GM19193 (cell line): Measurements from ENCODE around the gene IMPG1.

ENCODE experiments used
- POLR2A ChIP-seq: IDR thresholded peaks from 4 replicates; pipeline ENCODE4 v1.6.1; 2011; ENCODE audit not compliant: insufficient read depth, insufficient read length; ENCODE audit errors: extremely low read depth

Gene IMPG1

DNA sequence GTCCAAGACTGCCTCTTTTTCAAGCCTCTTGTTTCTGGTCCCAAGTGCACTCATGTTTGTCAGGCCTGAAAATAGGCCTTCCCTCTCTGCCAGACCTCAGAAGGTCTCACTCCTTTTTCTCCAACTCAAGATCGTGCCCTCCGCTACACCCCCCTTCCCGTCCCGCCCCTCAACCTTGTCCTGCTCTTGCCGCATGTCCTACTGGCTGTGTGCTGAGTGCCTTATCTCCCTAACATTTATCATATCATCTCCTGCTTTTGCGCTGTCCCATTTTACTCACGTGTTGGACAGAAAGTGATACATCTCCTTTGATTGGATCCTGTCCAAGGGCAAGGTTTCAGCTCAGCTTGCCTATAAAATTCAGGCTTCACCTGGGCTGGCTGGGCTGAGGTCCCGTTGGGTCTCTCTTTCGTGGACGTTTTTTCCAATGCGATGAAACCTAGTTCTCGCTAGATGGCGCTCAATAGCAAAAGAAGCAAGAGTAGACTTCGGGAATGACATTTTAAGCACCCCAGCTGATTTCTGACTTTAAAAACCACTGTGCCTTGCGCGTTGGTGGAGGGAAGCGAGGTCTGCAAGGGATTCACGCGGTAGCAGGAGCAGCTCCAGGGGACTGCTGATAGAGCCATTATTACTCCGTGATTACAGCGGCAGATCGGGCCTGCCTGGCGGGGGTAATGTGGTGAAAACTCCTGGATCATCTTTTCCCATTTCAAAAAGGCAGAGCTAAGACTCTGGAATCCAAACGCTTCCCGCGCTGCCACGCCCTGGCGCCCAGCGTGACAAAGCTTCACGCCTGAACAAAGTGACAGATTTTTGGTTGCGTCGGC lies 137.6 kb downstream of the IMPG1 start:
- TF ChIP-seq POLR2A = no peak

DNA sequence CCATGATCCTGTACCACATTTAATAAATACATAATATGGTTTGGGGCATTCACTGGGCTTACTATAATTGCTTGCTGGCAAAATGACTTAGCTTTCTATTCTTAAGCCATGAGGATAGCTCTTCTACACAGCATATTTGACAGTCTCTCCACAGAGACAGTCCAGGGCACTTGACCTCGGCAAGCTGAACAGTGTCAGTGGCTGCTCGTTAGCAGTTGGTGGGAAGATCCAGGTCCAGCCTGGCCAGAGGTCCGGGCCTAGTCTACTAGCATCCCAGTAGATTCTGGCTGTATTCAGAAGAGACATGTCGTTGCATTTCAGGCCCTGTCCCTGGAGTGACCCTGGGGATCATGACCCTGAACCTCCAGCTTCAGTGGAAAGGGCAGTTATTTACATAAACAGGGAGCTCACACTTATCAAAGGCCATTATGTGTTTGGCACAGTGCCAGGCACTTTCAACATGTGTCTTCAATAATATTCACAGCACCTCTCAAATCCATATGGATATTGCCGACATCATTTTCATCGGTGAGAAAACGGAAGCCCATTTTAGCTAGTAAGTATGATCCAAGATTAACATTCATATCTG lies 139.0 kb downstream of the IMPG1 start:
- TF ChIP-seq POLR2A = no peak

DNA sequence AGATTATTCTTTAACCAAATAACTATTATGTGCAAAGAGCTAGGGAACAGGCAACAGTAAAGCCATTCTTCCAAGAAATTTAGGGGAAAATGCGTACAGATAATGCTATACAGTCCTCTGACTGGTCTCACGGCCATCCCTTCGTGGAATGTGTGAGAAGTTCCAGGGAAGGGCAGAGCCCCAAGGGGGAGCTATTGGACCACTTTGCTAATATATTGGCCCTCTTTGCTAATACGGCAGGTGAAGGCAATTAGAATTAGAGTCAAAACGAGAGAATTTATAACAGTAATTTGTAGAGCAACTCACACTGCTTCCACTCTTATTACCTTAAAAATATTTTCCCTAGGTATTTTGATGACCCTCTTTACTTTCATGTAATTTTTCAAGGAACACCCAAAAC lies 140.4 kb downstream of the IMPG1 start:
- TF ChIP-seq POLR2A = no peak

DNA sequence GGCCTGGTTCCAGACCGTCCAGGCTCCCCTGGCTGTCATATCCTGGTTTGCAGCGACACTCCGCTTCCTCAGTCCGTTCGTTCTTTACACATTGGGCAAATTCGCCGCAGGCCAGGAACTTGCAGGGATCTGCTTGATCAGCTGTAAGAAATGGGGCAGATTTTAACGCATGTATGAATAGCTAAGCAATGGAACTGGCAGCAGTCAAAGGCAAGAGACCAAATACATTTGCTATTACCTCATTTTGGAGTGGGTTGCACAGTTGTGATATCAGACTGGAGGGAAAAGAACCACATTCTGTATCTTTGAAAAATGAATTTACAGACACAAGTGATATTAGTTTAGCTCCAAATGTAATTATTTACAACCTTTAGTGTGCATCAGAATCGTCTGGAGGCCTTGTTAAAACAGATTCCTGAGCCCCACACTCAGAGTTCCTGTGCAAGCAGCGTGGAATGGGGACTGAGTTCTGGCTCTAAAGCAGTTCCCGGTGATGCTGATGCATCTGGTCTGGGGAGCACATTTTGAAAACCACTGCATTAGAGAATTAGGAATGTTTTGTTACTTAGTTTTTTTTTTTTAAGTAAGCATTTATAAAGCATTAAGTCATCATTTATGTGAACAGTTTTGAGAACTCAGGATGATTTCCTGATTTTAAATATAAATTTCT lies 141.3 kb downstream of the IMPG1 start:
- no peak for TF ChIP-seq POLR2A

DNA sequence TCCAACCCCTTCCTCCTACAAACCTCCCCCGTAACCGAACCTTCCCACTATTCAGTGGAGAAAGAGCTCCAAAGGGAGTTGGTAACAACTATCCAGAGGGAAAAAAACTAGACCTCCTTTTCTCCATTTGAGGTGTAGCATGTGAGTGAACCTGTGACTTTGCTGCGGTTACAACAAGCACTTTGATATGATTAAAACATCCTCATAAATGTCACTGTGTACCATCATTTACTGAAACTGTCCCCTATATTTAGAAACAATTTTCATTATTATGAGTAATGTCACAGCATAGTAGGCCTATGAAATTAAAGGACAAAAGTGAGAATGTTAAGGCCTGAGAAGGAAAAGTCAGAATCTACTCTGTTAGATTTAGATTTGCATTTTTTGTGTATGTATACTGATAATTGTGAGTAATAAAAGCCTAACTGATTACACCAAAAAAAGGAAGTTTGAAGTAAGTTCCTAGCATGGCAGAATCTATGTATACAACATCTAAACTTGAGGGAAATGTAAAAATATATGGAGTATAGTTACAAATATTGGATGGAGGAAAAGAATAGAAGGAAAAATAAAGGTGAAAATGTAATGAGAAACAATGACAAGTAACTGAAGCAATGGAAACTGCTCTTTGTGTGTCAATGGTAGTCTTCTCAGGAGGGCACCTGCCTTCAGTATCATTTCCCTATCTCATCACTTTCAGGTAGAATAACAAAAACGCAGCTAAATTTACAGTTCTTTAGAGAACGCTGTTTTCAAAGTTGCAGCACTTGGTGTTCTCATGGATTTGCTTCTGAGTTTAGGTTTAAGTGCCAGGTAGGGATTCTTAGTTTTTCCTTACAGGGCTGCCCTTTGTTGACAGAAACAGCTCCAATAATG lies 145.9 kb downstream of the IMPG1 start:
- TF ChIP-seq POLR2A = no peak

DNA sequence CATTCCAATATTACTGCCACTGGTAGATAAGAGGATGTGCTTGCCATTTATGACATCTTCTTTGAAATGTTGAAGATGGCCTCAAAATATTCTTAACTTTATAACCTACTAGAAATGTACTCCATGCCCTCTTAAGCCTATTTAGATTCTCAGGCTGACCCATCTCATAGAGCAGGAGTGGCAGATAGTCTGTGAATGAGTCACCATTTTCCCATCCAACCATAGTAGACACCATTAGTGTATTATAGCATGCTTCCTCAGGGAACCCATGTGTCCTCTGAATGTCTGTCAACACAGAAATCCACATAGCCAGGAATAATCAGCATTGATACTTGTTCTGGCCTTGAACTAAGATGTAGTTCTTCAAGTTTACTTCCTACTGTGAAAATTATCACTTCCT lies 150.2 kb downstream of the IMPG1 start:
- no peak for TF ChIP-seq POLR2A

DNA sequence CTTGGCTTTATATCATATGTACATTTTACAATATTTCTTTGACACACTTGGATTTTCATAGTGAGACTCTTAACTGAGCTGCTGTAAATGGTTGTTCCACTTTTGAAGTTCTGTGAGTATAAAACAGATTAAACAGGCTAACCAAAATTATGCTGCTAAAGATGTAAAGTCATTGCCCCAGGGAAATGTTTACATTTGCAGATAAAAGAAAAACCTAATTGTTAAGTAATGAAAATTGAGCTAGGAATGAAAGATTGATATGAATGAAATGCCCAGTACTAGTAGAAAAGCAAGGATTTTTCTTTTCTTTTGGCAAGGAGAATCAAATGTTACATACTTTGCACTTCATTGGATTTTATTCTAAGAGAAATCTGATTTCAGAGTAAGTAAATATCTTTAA lies 159.4 kb downstream of the IMPG1 start:
- no peak for TF ChIP-seq POLR2A

DNA sequence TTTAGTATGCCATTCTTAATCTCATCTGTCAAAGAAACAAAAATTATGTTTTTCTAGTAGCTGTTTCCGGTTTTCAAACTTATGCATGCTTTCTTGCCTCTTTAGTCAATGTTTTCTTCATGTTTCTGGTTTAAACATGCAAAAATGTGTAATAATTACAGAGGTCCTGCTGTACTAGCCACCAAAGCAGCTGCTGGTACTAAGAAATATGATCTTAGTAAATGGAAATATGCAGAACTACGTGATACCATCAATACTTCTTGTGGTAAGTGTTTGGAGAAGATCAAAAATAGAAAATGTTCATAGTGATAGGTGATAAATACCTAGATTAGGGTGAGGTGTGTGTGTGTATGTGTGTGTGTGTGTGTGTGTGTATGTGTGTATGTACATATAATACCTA lies 165.0 kb downstream of the IMPG1 start:
- TF ChIP-seq POLR2A = no peak

DNA sequence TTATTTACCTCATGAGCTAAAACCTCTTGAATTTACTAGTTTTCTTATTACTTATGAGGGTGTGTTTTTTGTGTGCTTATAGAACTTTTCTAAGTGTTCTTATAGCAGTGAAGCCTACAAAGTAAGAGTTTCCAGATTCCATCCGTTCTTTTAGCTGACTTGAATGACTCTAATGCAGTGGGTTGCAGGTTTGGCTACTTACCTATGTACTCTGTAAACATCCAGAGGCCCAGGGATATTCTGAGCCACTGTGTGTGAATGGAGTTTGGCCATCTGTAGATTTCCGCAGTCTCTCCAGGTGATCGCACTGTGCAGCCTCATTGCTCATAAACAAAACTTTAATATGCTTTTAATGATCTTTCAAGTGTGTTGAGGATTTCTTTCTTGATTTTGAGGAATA lies 165.6 kb downstream of the IMPG1 start:
- no peak for TF ChIP-seq POLR2A

DNA sequence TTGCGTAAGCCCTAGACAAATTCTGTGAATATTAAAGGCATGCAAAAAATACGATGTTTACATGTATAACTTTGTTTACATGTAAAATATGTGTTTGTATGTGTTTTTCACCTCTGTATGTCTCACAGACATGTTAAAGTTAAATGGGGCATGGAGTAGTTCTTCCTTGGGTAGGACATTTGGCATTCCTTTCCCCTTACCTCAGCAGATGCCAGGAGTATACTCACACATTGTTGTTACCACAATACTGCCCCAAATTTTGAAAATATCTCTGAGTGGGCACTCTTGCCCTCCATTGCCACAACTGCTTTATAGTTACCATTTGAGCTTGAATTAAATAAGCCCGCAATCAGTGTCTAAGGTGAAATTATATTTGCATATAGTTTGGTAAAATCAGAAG lies 175.9 kb downstream of the IMPG1 start:
- TF ChIP-seq POLR2A = no peak

DNA sequence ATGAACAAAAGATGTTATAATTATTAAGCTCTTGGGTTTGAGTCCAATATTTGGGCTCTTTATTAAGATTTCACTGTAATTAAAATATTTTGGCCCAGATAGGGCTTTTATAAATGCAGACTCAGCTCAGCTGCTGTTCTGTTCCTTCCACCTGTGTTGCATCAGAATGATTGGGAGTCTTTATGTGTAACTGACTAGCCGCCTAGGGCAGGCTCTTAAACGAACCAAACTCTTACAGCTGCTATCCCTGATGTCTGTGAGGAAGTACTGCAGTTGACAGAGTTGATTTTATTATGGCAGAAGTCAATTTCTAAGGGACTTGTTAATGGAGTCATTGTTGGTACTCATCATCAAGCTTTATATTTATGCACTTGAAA lies 178.7 kb downstream of the IMPG1 start:
- no peak for TF ChIP-seq POLR2A

DNA sequence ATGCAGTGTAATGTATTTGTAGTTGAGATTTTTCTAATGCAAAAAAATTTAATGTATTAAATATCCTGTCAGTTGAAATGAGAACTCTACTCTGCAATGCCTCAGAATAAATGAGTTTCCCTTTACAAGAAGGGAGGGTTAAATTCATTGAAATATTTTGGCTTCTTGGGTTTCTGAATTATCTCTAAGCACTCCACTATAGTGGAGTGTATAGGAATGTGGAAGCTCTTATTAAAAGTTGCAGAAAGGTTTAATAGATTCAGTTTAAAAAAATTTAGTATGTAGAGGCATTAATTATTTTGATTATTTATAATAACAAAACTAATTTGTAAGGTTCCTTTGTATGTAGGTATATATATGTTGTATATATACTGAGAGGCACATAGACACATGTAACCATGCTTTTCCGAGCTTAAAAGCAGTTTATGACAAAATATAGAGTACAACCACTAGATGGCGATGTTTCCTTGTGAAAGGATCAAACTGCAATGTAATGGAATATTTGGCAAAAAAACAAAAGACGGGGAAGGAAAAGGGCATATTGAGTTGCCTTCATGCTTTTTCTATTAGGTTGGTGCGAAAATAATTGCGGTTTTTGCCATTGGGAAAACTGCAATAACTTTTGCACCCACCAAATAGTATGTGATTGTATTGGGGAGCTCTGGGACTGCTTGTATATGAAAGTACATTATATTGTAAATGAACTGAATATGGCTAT lies 179.2 kb downstream of the IMPG1 start:
- TF ChIP-seq POLR2A = no peak

DNA sequence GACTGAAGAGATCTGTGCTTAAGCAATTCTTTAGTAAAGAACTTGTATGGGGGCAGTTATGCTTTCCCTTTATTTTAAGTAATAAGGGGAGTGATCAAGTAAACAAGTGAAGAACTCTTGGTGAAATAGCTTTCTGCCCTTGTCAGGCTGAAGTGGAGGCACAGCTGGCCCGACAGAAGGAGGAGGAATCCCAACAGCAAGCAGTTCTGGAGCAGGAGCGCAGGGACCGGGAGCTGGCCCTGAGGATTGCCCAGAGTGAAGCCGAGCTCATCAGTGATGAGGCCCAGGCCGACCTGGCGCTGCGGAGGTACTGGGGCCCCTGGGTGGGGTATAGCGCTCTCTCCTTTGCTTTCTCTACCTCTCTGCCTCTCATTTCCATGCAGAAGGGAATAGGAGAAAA lies 180.1 kb downstream of the IMPG1 start:
- no peak for TF ChIP-seq POLR2A

DNA sequence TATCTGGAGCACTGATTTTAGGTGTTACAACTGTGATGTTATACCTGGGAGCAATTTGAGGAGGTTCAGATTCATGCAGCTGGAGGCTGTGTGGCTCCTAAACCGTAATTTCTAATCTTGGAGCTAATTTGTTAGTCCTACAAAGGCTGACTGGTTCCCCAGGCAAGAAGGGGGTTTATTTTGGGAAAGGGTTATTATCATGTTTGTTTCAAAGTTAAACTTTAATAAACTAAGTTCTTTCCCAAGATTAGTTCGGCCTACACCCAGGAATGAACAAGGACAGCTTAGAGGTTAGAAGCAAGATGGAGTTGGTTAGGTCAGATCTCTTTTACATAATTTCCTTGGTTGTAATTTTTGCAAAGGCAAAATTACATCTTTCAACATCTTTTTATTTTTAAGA lies 187.6 kb downstream of the IMPG1 start:
- no peak for TF ChIP-seq POLR2A
